SHP77 (cell line): Measurements from ENCODE around the gene IQCF6.
"Not testable (repeated sequence)": the region's sequence is repeated elsewhere in the genome, so short reads cannot be mapped to it uniquely, and the experiment has no call there.

Experiments used
- DNase-seq, 2 experiments: peaks; one replicate each; lab custom pipeline; 2025; lab: John Stamatoyannopoulos, UW

The IQCF6 gene

DNA sequence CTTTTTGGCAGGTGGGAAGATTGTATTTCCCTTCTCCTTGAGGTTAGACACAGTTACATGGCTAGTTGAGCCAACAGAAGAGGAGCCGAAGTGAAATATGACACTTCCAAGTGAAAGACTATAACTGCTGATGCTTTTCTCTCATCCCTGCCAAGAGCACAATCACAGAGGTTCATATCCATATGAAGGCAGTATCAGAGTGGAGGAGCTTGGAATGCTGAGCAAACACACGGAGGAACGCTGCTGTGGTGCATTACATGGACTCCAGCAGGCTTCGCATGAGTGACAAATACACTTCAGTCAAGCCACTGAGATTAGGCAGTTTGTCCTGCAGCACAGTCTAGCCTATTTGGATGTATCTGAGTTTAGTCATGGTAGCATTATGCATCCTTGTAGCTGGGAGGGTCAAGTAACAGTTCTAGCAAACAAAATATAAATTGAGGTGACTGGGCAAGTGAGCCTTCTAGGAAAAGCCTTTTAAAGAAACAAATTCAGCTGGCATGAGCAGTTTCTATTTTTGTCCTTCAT lies 5.4 kb downstream of the IQCF6 start:
- DNase-seq, result no peak

DNA sequence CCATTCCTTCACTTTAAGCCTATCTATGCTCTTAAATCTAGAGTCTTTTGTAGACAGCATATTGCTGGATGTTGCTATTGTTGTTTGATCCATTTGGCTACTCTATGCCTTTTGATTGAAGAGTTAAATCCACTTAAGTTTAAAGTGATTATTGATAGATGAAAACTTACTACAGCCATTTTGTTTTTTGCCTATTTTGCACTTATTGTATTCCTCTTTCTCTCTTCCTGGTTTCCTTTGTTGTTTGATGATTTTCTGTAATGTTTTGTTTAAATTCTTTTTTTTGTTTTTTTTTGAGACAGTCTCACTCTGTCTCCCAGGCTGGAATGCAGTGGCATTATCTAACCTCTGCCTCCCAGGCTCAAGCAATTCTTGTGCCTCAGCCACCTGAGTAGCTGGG lies 19.8 kb downstream of the IQCF6 start:
- DNase-seq, result no peak

DNA sequence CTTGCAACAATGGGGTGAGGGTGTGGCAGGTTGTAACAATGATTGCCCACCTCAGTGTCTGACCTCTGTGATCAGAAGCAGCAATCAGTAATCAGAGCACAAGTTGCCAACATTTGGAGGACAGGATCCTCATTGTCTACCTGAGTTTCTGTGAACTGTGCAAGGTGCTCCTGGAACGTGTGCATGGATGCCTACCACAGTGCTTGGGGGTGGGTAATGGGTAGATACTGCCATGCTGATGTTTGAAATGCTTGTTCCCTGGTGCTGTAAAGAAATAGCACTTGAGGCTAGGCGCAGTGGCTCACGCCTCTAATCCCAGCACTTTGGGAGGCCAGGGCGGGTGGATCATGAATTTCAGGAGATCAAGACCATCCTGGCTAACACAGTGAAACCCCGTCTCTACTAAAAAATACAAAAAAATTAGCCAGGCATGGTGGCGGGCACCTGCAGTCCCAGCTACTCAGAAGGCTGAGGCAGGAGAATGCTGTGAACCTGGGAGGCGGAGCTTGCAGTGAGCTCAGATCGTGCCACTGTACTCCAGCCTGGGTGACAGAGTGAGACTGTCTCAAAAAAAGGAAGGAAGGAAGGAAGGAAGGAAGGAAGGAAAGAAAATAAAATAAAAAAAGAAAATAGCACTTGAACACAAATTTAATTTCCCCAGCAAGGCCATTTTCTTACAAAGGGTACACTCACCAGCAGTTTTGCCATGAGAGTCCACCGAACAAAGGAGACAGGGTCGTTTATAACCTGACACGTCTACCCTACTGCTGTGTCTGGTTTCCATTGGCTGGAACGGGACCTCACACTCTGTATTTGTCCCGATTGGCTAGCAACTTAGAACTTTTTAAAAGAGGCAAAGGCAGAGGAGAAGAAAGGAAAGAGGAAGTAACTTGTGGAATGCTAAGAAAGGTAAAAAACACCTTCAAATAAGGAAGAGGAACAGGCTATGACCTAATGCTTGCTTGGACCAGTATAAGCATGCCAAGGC lies 25.0 kb downstream of the IQCF6 start:
- not testable (repeated sequence) for DNase-seq

DNA sequence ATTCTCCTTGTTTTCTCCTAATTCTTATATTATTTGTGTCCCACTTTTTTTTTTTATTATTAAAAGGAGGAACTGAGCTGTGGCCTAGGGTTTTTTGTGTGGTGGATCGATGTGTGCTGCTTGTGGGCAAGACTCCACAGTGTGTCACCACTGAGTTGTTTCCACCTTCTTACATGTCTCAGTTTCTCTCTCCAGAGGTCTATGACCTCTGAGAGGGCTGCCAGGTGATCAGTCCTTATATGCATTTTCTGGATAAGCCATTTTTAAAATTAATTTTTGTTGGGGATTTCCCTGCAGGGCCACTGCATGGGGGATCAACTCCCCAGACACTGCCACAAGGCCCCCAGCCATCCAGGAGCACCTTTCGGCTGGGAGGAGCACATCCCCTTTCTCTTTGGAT lies 27.8 kb downstream of the IQCF6 start:
- DNase-seq, result no peak

DNA sequence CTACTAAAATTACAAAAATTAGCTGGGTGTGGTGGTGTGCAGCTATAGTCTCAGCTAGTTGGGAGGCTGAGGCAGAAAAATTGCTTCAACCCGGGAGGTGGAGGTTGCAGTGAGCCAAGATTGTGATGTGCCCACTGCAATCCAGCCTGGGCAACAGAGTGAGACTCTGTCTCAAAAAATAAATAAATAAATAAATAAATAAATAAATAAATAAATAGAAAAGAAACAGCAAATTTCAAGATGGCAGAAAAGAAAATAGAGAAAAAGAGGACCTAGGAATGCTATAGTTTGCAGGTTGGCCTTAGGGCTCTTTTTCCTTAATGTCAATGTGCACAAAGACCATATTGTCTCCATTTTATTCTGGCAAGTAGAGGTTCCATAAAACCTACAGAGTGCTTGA lies 28.2 kb downstream of the IQCF6 start:
- DNase-seq, result no peak

DNA sequence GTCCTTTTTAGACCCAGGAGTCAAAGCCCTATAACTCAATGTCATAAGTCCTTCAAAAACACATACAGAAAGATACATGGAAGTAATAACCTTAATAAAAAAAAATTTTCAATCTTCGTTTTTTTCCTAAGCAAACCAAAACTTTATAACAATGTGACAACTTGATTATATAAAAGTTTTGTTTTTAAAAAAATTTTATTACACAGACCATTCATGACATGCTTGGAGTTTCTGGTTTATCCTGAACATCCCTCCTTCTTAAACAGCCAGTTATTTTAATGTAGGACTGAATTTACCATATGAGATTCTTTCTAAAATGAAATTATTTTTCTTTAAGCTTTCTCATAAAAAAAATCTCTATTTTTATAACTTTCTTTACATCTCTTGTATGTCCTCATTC lies 30.7 kb downstream of the IQCF6 start:
- no peak for DNase-seq

DNA sequence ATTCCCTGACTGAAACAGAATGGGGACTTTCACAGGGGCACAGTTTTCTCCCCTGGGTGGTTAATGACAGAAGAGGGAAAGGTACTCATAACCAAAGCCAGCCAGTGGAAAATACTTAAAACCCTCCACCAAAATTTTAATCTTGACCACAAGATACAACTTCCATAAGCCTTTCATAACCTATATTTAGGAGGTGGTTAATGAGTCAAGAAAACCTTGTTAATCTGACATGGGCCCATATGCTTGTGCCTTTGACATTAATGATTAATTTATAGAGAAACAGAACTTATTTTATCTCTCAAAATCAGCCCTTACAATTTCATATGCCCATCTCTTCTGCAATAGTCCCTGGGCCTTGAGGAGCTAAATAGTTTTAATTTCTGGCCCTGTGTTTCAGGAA lies 31.2 kb downstream of the IQCF6 start:
- no peak for DNase-seq

DNA sequence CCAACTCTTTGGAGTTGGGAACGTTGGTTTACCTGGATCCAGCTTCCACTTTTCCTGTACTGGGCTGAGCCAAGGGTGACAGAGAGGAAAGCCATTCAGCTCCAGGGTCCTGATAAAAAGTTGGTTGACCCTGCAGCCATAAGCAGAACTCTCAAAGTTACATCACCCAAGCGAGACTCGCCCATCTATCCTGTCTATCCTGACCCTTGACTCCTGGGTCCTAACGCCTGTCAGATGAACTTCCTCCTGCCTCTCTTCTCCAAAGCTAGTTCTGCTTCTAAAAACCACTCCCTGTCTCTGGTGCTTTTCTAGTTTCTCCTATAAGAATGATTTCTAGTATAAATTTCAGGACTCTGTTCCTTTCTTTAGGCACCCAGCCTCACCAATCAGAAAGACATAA lies 36.1 kb downstream of the IQCF6 start:
- not testable (repeated sequence) for DNase-seq

DNA sequence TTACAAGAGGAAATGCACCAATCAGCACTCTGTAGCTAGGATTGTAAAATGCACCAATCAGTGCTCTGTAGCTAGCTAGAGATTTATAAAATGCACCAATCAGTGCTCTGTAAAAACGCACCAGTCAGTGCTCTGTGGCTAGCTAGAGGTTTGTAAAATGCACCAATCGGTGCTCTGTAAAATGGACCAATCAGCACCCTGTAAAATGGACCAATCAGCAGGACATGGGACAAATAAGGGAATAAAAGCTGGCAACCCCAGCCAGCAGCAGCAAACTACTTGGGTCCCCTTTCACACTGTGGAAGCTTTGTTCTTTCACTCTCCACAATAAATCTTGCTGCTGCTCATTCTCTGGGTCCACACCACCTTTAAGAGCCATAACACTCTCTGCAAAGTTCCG lies 36.7 kb downstream of the IQCF6 start:
- not testable (repeated sequence) for DNase-seq

DNA sequence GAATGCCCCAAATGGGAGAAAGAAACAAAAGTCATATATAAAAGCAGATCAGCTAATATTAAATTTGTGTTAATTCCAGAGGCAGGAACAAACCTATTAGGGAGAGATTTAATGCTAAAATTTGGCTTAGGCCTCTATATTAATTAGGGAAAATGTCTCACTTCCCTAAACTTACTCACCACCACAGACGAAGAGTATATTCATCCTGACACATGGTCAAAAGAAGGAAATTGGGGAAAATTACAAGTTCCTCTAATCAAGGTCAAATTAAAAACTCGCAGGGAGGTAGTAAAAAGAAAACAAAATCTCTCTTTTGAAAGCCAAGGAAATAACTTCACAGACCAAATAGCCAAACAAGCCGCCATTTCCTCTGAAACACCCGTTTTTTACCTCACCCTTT lies 39.9 kb downstream of the IQCF6 start:
- DNase-seq, result no peak

DNA sequence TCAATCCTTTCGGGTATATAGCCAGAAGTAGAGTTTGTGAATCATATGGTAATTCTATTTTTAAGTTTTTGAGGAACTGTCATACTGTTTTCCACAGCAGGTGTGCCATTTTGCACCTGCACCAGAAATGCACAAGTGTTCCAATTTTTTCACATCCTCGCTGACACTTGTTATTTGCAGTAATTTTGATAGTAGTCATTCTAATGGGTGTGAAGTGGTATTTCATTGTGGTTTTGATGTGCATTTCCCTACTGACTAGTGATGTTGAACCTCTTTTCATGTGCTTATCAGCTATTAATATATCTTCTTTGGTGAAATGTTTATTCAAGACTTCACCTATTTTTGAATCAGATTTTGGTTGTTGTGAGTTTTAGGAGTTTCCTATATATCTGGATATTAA lies 43.1 kb downstream of the IQCF6 start:
- no peak for DNase-seq

DNA sequence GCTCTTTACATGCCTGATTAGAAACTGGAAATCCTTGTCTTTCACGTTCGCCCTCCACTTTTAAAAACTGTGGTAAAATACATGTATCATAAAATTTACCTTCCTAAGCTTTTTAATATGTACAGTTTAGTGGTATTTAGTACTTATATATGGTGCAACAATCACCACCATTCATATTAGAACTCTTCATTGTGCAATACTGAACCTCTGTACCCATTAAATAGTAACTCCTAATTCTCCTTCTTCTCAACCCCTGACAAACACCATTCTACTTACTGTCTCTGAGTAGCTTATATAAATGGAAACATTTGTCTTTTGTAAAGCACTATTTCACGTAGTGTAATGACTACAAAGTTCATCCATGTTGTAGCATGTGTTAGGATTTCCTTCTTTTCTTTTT lies 44.0 kb downstream of the IQCF6 start:
- DNase-seq, result no peak

DNA sequence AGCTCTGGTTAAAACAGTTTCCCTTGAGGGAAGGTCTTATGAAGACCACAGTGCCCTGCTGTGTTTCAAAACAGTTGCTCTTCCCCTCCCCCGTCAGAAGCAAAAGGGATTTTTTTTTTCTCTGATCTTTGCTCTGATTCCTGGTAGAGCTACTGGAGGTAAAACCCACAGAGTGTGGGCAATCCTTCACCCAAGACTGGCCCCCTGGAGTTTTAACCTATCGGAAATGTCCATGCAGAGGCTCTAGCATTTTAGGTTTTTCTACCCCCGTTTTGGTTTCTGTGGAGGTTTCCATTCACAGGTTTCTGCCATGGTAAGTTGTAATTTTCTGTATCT lies 44.5 kb downstream of the IQCF6 start:
- no peak for DNase-seq

DNA sequence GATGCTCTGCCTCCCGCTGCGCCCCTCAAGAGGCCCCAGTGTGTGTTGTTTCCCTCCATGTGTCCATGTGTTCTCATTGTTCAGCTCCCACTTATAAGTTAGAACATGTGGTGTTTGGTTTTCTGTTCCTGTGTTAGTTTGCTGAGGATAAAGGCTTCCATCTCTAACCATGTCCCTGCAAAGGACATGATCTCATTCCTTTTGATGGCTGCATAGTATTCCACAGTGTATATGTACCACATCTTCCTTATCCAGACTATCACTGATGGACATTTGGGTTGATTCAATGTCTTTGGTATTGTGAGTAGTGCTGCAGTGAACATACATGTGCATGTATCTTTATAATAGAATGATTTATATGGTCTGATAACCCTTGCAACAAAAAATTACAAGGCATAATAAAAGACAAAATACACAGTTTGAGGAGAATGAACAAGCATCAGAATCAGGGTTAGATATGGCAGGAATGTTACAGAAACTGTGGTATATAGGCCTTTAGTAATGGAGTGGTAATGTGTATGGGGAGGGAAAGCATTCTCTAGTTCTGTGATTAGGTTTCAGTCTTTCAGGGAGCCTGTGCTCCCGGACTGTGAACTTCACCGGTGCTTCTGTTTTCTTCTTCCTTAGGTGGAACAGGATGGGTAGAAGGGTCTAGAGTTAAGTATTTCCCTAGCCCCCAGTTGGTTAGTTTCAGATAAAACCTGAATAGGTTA lies 45.0 kb downstream of the IQCF6 start:
- DNase-seq, result no peak

DNA sequence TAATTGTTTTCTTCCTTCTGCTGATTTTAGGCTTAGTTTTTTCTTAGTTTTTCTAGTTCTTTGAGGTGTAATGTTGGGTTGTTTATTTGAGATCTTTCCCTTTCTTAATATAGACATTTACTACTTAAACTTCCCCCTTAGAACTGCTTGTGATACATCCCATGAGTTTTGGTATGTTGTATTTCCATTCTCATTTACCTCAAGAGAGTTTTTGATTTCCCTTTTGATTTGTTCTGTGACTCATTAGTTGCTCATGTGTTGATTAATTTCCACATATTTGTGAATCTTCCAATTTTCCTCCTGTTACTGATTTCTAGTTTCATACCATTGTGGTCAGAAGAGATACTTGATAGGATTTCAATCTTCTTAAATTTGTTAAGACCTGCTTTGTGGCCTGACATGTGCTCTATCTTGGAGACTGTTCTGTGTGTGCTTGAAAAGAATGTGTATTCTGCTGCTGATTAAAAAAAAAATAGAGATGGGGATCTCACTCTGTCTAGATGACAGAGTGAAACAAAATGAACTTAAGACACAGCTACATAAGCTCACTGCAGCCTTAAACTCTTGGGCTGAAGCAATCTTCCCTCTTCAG lies 49.9 kb downstream of the IQCF6 start:
- DNase-seq, result no peak
